Amniotic epithelial cell (primary cell): ENCODE data around the gene TSHZ2.
"Not testable (repeated sequence)": the region's sequence is repeated elsewhere in the genome, so short reads cannot be mapped to it uniquely, and the experiment has no call there.

Experiments
- DNase-seq: peaks from one replicate; pipeline ENCODE4 v3.0.0-alpha.2; 2010; ENCODE audit warnings: low read depth

Gene TSHZ2

GRCh38 chr20:53083411-53083810 is 111.3 kb downstream of the TSHZ2 start:
- DNase-seq, result no peak

DNA sequence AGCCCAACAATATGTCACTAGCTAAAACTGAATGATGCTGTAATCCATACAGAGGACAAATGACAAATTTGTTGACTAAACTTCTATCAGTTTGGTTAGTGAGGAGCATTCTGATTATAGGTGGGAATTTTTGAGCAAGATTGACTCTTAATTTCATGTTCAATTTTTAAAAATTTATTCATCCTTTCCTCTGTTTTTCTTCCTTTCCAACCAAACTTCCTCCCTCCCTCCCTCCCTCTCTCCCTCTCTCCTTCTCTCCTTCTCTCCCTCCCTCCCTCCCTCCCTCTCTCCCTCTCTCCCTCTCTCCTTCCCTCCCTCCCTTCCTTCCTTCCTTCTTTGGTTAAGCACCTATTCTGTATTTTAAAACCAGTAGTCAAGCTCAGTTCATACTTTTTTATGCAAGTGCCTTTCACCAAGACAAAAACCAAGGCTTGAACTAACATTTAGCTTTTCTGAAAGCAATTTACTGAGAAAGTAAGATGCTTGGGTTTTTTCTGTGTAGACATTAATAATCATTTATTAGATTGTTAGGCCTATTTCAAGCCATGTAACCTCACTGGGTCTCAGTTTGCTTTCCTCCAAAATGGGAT is 112.3 kb downstream of the TSHZ2 start:
- no peak for DNase-seq

DNA sequence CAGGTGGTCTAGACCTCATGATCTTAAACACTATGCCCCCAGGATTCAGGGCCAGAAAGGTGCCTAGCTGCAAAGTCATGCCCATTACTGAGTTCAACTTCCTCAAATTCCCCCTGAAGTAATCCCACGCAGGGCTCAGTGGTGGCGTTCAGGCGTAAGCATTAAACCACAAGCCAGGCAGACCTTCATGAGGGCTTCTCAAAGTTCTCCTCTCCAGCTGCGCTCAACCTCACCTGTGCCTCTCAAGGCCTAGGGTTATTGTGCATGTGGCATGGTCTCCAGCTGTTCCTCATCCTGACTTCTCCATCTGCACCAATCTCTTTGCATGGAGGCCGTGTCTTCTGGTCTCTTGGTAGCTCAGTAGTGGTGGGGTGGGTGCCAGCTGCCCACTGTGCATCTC is 113.6 kb downstream of the TSHZ2 start:
- DNase-seq, result no peak

DNA sequence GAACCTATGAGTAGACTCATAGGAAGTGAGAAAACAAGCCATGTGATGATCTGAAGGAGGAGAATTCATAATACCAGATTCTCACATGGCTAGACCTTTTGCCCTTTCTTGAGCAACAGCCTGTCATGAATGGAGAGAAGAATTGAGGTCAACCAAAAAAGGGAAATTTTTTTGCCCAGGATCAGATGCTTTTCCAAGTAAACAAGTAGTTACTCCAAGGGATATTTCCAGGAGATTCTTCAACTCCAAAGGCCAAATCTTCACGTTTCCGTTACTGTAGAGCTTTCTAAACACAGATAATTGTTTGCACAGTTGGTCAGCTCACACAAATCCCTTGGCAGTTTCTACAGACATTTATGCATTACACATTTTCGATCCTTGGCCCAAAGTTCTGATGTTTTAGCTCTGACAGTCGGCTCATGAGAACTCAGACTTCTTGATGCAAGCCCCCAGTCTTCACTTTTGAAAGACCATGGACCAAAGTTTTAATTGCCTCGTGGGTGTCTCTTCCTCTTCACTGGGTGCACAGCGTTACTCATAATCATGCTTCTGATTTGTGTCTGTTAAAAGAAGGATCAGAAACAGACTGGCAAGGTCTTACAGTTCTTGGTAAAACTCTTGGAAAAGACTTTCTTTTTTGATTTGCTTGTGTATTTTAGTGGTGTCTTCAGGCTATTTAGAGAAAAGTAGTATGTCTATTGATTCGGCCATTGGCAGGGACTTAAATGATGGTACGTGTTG is 115.0 kb downstream of the TSHZ2 start:
- no peak for DNase-seq

- DNase-seq, result no peak
Measured at GRCh38 chr20:53088786-53089185, 116.6 kb downstream of the TSHZ2 start.

DNA sequence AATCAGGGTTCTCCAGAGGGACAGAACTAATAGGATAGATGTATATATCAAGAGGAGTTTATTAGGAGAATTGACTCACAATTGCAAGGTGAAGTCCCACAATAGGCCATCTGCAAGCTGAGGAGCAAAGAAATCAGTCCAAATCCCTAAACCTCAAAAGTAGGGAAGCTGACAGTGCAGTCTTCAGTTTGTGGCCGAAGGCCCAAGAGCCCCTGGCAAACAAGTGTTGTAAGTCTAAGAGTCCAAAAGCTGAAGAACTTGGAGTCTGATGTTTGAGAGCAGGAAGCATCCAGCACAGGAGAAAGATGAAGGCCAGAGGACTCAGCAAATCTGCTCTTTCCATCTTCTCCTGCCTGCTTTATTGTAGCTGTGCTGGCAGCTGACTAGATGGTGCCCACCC is 117.7 kb downstream of the TSHZ2 start:
- DNase-seq, result not testable (repeated sequence)

DNA sequence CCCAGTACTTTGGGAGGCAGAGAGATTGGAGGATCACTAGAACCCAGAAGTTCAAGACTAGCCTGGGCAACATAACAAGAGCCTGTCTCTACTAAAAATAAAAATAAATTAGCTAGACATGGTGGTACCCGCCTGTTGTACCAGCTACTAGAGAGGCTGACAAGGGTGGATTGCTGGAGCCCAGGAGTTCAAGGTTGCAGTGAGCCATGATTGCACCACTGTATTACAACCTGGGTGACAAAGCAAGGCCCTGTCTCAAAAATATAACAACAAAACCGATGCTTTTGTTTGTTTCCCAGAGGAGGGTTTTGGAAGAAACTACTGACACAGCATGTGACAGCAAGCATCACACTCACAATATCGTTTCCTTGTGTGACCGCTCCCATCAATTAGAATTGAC is 119.6 kb downstream of the TSHZ2 start:
- no peak for DNase-seq

DNA sequence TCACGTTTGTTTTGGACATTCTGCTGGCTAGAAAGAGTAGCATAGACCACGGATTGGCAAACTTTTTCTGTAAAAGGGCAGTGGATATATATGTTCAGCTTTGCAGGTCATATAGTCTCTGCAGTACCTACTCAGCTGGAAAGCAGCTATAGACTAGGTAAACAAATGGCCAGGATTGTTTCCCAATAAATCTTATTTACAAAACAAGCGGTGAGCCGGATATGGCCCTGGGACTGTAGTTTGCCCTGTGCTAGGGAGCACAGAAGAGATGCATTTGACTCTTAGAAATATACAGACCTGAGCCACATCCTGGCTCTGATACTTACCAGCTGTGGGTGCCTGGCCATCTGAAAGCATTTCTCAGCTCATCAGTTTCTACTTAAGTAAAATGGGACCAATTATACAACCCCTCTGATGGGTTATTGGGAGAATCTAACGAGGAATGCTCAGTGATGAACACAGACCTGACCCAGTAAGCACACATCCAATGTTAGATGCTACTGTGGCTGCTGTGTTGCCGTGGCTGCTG is 120.7 kb downstream of the TSHZ2 start:
- no peak for DNase-seq

DNA sequence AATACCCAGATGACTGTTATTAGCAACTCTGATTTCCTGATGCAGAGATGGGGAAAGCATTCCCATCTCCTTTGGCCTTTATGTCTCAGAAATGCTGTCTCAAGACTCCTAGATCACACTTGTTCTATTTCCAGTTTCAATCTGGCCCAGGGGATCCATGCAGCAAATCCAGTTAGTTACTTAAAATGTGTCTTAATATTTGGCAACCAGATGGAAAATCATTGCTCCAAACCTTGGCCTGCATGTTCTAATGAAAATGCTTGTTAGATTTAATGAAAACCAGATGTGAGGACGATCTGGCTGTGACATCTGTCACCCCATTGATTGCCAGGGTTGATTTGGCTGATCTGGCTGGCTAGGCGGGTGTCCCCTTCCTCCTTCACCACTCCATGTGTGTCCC is 125.2 kb downstream of the TSHZ2 start:
- DNase-seq, result no peak

DNA sequence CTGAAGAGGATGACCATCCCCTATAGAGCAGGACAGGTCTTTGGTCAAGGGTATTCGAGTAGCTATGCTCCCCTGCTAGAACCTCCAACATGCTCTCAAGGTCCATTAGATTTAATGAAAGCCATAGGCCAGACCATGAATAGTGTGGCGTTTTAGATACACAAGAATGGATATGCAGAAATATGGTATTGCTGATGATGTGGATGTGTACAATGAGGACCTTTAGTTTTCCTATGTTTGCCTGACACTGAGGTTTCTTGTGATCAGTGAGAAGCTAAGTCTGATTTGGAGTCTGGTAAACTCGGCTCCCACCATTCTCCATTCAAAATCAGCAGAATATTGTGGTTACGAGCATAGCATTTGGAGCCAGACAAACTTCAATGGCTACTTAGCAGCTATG is 125.6 kb downstream of the TSHZ2 start:
- DNase-seq, result no peak

- DNase-seq, result no peak
Measured at GRCh38 chr20:53098621-53099020, 126.5 kb downstream of the TSHZ2 start.

DNA sequence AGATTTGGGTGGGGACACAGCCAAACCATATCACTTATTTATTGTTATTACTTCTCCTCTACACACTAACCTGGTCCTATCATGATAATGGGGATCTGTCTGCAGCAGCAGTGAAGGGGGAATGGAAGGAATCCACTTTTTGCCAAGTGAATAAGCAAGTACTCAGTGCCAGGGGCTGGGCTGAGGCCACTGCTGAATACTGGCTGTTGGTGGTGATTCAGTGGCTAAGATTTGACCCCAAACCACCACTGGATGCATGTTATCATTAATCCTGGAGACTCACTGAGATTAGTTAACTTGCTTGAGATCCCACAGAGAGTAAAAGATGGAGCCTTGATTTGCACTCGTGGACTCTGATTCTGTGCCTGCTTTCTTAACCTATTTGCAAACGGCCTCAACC is 127.7 kb downstream of the TSHZ2 start:
- no peak for DNase-seq

DNA sequence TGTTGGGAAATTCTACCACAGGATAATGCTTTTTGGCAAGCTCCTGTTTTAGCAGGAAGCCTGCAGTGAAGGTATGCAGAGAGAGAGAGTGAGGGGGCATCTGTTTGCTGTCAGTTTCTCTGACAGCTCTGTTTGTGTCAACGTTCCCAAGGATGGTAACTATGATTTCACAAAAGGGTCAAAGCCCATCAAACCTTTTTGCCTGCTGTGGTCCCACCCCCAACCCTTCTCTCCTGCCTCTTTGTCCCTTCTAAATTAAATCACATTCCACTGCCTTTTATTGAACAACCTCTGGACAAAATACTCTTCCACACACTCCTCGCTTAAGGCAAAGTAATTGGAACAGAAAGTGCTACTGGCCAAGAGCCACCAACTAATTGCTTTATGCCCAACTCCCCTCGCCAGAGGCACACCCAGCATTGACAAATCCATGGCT is 128.3 kb downstream of the TSHZ2 start:
- no peak for DNase-seq

- DNase-seq, result no peak
Measured at GRCh38 chr20:53101992-53102760, 130.0 kb downstream of the TSHZ2 start.

GRCh38 chr20:53103124-53103523 is 131.0 kb downstream of the TSHZ2 start:
- DNase-seq, result no peak

- DNase-seq, result no peak
Measured at GRCh38 chr20:53104884-53105283, 132.7 kb downstream of the TSHZ2 start.

DNA sequence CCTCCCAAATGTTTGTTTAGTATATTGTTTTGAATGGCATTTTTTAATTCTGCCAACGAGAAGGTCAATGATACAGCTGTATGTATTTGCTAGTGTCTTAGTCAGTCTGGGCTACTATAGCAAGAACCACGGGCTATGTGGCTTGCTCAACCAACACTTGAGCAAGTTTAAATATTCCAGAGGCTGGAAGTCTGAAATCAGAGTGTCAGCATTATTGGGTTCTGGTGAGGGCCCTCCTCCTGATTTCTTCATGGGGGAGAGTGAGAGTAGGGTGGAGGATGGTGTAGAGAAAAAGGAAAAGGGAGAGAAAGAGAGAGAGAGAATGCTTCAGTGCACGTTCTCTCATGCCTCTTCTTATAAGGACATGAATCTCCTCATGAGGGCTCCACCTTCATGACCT is 144.6 kb downstream of the TSHZ2 start:
- no peak for DNase-seq

- no peak for DNase-seq
Measured at GRCh38 chr20:53122853-53123252, 150.7 kb downstream of the TSHZ2 start.

DNA sequence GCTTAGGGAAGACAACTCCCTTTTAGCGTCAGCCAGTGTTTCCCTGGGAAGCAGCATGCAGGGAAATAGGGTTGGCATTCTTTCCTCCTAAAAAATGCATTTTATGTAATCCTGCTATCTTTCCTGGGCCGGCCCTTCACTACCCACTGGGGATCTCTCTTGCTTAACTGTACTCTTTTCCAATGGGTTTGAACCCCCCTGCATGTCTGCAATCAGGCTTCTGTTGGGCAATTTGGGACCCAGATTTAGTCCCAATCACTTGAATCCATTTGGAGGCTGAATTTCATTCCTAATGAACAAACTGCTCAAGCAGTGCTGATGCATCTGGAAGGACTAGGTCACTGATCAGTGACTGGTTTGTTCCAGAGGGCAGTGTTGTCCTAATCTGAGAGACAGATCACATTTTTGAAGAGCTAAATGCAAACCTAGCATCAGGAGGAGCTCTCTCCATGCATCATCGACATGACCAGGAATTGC is 152.0 kb downstream of the TSHZ2 start:
- DNase-seq, result no peak

DNA sequence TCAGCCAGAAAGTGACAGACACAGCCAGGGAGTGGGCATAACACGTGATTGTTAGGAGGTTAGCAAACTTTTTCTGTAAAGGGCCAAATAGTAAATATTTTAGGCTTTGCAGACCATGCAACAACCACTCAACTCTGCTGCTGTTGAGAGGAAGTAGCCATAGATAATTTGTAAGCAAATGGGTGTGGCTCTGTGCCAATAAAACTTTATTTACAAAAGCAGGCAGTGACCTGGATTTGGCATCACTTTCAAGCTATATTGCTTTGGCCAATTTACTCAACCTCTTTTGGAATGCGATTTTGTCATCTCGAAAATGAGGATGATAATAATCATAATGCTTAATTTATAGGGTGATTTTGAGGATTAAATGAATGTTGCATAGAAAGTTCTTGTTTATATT is 152.6 kb downstream of the TSHZ2 start:
- no peak for DNase-seq

DNA sequence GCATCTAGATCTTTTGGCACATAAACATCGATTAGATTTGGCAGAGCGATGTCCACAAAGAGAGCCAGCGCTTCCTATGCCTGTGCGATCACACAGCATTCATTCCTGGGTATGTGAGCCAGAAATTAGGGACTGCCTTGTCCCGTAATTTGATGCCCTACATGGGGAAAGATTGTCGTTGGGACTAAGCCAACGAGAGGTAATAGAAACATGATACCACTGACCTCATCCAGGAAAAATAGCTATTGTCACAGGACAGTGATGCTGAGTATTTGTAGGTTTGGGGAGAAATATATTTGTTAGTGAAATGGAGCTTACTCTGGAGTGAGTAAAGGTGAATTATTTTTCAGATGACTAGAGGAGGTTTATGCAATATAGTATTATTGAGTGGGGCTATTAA is 154.0 kb downstream of the TSHZ2 start:
- no peak for DNase-seq

DNA sequence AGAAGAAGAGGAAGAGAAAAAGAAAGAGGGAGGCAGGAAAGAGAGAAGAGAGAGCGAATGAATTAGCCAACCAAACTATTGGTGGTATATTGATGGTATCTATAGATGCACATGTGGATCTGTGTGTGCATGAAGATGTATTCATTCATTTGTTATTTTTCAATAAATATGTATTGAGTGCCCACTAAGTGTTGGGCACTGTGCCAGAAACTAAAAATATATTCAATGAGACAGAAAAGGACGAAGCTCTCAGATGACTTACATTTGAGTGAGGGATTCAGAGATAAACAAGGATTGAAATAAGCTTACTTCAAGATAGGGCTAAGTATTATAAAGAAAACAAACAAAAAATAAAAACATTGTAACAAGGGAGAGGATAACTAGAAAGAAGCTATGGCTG is 154.9 kb downstream of the TSHZ2 start:
- no peak for DNase-seq

DNA sequence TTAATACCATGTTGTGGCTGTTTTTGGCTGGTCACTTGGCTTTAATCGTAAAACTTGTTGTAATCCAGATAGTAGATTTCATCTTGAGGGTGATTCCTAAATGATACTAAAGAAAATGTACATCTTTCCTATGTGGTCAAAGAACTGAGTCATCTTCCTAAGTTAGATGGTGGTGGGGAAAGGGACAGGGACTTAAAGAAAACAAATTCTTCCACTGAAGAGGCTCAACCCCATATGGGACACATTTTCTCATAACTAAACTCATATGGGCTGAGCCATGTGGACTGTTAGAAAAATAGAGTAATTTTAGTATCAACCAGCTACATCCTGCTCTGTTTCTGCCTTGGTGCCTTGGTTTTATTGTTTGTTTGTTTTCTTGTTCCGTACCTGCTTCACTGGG is 155.8 kb downstream of the TSHZ2 start:
- DNase-seq, result no peak
